Measurements from ENCODE around the gene GNB1L. TPM values are rescaled to one million over a fixed set of nuclear protein-coding genes. Genes with fewer than 3 reads are reported as not detected.

Gene GNB1L
- polyA plus RNA-seq, 1 donor from 2014 or later: 16.5 TPM

DNA sequence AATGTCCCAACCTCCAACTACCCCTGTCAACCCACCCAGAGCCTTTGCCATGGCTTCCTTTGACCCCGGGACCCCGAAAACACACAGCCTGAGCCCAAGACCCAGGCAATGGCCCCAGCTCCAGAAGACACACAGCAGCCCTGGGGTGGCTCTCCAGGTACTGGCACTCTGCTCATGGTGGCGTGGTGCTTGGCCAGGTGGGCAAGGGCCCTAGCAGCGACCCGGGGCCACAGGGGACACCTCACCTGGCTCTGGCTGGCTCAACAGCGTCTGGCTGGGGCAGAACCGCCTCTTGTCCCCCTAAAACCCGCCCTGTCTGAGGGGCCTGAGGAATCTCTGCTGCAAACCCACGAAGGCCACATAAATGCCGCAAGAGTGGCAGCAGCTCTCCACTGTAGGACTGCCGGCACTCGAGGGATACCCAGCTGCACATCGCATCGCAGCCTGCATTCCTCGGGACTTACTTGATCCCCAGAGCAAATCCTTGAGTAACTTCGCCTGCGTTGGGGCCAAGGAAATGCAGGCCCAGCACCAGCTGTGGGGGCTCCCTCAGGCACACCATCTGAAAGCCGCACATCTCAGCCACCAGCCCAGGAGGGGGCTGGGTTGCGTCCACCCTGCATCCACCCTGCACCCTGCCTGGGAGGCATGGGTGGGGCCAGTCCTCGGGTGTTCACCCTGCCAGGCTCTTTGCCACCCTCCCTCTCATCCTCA, 23.1 kb upstream of the GNB1L start:
- Histone ChIP-seq H3K27ac (ENCODE audit: low read length) (no peak overlapping the region), H3F3A (ENCODE audit: insufficient read depth, low read length, poor library complexity, severe bottlenecking) (no peaks in the 10 kb centered on the region), H2AFZ (ENCODE audit: low read depth, low read length) (no peak overlapping the region), H3K27me3 (ENCODE audit: insufficient read depth, low read depth, low read length) (no peaks in the 10 kb centered on the region), H3K4me3 (ENCODE audit: low read length) (no peak overlapping the region), H4K20me1 (ENCODE audit: insufficient read depth) (no peaks in the 10 kb centered on the region), H3K9me2 (ENCODE audit: insufficient read depth, low read length) (no peaks in the 10 kb centered on the region), H3K9me3 (ENCODE audit: low read length) (no peaks in the 10 kb centered on the region), H3K36me3 (ENCODE audit: insufficient read depth, low read length) (no peaks in the 10 kb centered on the region), H3K9ac (ENCODE audit: low read length) (no peak overlapping the region), H3K4me2 (ENCODE audit: low read length) (no peak overlapping the region), H3K79me2 (replicated peaks; ENCODE audit: insufficient read depth, low read length) (no peaks in the 10 kb centered on the region)
- TF ChIP-seq, protein P1, sequence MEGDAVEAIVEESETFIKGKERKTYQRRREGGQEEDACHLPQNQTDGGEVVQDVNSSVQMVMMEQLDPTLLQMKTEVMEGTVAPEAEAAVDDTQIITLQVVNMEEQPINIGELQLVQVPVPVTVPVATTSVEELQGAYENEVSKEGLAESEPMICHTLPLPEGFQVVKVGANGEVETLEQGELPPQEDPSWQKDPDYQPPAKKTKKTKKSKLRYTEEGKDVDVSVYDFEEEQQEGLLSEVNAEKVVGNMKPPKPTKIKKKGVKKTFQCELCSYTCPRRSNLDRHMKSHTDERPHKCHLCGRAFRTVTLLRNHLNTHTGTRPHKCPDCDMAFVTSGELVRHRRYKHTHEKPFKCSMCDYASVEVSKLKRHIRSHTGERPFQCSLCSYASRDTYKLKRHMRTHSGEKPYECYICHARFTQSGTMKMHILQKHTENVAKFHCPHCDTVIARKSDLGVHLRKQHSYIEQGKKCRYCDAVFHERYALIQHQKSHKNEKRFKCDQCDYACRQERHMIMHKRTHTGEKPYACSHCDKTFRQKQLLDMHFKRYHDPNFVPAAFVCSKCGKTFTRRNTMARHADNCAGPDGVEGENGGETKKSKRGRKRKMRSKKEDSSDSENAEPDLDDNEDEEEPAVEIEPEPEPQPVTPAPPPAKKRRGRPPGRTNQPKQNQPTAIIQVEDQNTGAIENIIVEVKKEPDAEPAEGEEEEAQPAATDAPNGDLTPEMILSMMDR (IDR thresholded peaks at IDR 0.05; ENCODE audit: poor library complexity, severe bottlenecking): no peak
- TF ChIP-seq SMC3 (conservative IDR thresholded peaks at IDR 0.05; ENCODE audit: poor library complexity): no peak
- TF ChIP-seq, protein P2, sequence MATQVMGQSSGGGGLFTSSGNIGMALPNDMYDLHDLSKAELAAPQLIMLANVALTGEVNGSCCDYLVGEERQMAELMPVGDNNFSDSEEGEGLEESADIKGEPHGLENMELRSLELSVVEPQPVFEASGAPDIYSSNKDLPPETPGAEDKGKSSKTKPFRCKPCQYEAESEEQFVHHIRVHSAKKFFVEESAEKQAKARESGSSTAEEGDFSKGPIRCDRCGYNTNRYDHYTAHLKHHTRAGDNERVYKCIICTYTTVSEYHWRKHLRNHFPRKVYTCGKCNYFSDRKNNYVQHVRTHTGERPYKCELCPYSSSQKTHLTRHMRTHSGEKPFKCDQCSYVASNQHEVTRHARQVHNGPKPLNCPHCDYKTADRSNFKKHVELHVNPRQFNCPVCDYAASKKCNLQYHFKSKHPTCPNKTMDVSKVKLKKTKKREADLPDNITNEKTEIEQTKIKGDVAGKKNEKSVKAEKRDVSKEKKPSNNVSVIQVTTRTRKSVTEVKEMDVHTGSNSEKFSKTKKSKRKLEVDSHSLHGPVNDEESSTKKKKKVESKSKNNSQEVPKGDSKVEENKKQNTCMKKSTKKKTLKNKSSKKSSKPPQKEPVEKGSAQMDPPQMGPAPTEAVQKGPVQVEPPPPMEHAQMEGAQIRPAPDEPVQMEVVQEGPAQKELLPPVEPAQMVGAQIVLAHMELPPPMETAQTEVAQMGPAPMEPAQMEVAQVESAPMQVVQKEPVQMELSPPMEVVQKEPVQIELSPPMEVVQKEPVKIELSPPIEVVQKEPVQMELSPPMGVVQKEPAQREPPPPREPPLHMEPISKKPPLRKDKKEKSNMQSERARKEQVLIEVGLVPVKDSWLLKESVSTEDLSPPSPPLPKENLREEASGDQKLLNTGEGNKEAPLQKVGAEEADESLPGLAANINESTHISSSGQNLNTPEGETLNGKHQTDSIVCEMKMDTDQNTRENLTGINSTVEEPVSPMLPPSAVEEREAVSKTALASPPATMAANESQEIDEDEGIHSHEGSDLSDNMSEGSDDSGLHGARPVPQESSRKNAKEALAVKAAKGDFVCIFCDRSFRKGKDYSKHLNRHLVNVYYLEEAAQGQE (IDR thresholded peaks at IDR 0.05; ENCODE audit: borderline replicate concordance): no peak
- no peak for TF ChIP-seq EZH2 (IDR thresholded peaks at IDR 0.05; ENCODE audit: borderline replicate concordance, insufficient read depth, low read length, poor library complexity, severe bottlenecking)
- TF ChIP-seq POLR2AphosphoS5 (IDR thresholded peaks at IDR 0.05): no peak
- TF ChIP-seq TAF1 (IDR thresholded peaks at IDR 0.05; ENCODE audit: low read depth): no peak
- TF ChIP-seq EP300 (conservative IDR thresholded peaks at IDR 0.05; ENCODE audit: poor library complexity, severe bottlenecking): no peak
- no peak for TF ChIP-seq MXI1 (conservative IDR thresholded peaks at IDR 0.05; ENCODE audit: poor library complexity, severe bottlenecking)
- no peak for TF ChIP-seq RAD21 (conservative IDR thresholded peaks at IDR 0.05)

DNA sequence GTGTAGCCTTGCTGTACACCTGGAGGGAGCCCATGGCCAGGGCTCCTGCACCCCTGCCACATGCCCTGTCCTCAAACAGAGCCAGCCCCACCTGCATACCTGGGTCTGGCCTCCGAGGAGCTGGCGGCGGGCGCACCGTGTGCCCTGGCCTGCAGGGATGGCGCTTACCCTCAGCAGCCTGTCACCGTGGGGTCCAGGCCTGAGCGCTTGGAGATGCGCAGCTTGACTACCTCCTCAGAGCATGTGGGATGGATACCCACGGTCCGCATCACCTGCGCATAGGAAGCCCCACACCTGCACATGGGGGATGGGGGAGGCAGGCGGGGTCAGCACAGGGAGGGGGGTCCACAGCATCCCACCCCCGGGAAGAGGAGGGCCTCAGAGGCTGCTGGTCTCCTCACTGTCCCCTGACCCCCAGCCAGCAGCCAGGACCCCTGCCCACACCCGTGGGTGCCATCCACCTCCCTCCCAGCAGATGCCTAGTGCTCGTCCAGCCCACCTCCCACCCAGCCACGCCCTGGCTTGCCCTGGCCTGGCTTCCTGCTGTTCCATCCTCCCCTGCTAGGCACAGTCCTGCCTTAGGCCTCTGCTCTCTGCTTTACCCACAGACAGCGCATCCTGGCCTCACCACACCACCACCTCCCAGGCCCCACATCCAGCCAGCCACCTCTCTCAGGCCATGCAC, 22.4 kb upstream of the GNB1L start:
- Histone ChIP-seq H3K27ac (ENCODE audit: low read length) (no peak overlapping the region), H3K9me3 (ENCODE audit: low read length) (no peaks in the 10 kb centered on the region), H3K27me3 (ENCODE audit: insufficient read depth, low read depth, low read length) (no peaks in the 10 kb centered on the region), H3K4me3 (ENCODE audit: low read length) (no peak overlapping the region), H3K9me2 (ENCODE audit: insufficient read depth, low read length) (no peaks in the 10 kb centered on the region), H3K79me2 (replicated peaks; ENCODE audit: insufficient read depth, low read length) (no peaks in the 10 kb centered on the region), H3K9ac (ENCODE audit: low read length) (no peak overlapping the region), H4K20me1 (ENCODE audit: insufficient read depth) (no peaks in the 10 kb centered on the region), H3K36me3 (ENCODE audit: insufficient read depth, low read length) (no peaks in the 10 kb centered on the region), H3K4me2 (ENCODE audit: low read length) (no peak overlapping the region), H3F3A (ENCODE audit: insufficient read depth, low read length, poor library complexity, severe bottlenecking) (no peaks in the 10 kb centered on the region), H2AFZ (ENCODE audit: low read depth, low read length) (no peak overlapping the region)
- TF ChIP-seq POLR2AphosphoS5 (IDR thresholded peaks at IDR 0.05) (no peak), RAD21 (conservative IDR thresholded peaks at IDR 0.05) (no peak), EP300 (conservative IDR thresholded peaks at IDR 0.05; ENCODE audit: poor library complexity, severe bottlenecking) (no peak), MXI1 (conservative IDR thresholded peaks at IDR 0.05; ENCODE audit: poor library complexity, severe bottlenecking) (no peak), EZH2 (IDR thresholded peaks at IDR 0.05; ENCODE audit: borderline replicate concordance, insufficient read depth, low read length, poor library complexity, severe bottlenecking) (no peak), TAF1 (IDR thresholded peaks at IDR 0.05; ENCODE audit: low read depth) (no peak), SMC3 (conservative IDR thresholded peaks at IDR 0.05; ENCODE audit: poor library complexity) (no peak)
- TF ChIP-seq, protein P2 (IDR thresholded peaks at IDR 0.05; ENCODE audit: borderline replicate concordance): no peak
- TF ChIP-seq, protein P1 (IDR thresholded peaks at IDR 0.05; ENCODE audit: poor library complexity, severe bottlenecking): no peak
